MV-4-11 (cell line): ENCODE measurements around the gene NAV2.

Experiments used
- DNase-seq: peaks from one replicate; lab custom pipeline; 2025; lab: John Stamatoyannopoulos, UW

NAV2 gene

DNA sequence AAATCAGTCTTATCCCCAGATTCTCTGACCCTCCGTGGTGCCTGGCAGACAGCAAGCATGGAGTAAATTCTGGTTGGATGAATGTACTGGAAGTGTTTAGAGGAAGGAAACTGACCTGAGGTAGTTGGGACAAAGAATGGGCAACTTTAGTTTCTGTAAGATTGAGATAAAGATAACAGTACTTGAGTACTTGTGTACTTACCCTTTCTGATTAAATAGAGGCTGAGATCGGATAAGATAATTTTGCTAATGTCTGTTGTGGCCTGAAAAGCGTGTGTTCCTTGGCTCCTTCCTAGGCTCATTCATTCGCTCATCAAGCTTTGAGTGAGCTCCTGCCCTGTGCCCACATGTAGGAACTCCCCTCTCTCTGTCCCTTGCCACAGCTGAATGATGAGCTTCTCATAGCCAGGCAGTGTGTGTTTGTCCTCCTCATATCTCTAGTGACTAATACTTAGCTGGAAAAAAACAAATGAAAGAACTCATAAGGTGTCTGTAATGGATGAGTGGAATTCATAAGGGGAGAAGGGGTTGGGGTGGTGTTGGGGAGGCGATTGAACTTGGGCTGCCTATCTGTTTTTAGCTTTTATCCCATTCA is 329.5 kb downstream of the NAV2 start:
- DNase-seq = no peak

GRCh38 chr11:20042811-20043341 is 330.2 kb downstream of the NAV2 start:
- DNase-seq = no peak

- DNase-seq = no peak
Observed at GRCh38 chr11:20043992-20044391, 331.4 kb downstream of the NAV2 start.

DNA sequence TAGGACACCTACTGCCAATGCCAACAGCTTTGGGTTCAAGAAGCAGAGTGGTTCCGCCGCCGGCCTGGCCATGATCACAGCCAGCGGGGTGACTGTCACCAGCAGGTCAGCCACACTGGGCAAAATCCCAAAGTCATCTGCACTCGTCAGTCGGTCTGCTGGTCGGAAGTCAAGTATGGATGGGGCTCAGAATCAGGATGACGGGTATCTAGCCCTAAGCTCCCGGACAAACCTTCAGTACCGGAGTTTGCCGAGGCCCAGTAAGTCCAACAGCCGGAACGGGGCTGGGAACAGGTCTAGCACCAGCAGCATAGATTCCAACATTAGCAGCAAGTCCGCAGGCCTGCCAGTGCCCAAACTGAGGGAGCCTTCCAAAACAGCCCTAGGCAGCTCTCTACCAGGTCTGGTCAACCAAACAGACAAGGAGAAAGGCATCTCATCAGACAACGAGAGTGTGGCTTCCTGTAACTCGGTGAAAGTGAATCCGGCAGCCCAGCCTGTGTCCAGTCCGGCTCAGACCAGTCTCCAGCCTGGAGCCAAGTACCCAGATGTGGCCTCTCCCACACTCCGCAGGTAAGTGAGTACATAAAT is 332.6 kb downstream of the NAV2 start:
- no peak for DNase-seq

GRCh38 chr11:20046416-20046815 is 333.8 kb downstream of the NAV2 start:
- DNase-seq = peak; percentile 77

- DNase-seq = no peak
Observed at GRCh38 chr11:20047006-20047768, 334.6 kb downstream of the NAV2 start.

DNA sequence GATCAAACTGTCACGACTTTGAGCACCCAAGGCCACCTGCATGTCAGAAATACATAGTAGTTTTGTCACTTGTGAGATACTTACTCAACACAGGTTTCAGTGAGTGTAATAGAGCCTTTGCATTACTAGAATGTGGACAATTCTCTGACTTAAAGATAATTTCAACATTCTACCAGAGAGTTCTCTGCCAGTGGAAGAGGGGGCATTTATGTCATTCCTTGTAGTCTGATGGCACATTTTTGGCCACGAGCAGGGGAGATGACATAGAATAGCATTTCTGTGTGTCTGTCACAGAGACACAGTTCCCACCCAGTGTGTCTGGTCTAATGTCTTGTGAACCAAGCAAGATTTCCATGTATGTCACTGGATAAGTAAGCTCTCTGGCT is 335.1 kb downstream of the NAV2 start:
- DNase-seq = no peak

DNA sequence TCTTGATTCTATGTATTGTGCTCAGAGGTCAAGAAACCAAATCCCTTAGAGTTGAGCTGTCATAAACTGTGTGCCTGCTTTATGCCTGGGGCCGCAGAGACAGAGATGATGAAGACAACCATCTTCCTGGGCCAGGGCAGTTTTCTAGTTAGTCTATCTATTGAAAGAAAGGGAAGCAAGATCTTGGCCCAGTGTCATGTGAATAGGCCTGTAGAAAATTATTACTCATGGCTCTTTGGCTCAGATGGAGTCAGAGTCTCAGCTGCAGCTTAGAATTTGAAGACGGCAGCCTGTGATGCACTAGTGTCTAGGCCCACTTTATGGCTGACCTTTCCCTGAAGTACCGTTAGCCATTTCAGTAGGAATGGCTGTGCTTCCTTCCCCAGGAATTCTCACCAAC is 335.6 kb downstream of the NAV2 start:
- no peak for DNase-seq

DNA sequence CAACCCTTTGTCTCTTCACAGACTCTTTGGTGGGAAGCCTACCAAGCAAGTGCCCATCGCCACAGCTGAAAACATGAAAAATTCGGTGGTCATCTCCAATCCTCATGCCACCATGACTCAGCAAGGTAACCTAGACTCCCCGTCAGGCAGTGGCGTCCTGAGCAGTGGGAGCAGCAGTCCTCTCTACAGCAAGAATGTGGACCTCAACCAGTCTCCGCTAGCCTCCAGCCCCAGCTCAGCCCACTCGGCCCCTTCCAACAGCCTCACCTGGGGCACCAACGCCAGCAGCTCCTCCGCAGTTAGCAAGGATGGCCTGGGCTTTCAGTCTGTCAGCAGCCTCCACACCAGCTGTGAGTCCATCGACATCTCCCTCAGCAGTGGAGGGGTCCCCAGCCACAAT is 336.1 kb downstream of the NAV2 start:
- DNase-seq = no peak

DNA sequence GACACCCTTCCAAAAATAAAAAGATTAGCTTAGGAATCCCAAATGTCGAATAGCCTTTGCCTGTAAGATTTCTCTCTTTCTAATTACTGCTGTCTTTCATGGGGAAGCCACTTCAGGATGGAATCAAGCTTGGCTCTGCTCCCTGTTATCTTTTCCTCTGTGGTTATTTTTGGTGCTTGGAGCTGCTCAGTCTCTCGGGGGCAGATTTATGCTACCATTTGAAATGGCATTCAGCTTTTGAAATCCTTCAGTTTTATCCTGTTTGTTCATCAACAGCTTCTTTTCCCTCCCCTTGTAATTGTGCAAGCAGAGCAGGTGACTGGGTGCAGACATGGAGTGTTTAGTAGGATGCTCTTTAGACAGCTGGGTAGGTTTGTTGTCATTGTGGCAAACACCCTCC is 336.6 kb downstream of the NAV2 start:
- no peak for DNase-seq

DNA sequence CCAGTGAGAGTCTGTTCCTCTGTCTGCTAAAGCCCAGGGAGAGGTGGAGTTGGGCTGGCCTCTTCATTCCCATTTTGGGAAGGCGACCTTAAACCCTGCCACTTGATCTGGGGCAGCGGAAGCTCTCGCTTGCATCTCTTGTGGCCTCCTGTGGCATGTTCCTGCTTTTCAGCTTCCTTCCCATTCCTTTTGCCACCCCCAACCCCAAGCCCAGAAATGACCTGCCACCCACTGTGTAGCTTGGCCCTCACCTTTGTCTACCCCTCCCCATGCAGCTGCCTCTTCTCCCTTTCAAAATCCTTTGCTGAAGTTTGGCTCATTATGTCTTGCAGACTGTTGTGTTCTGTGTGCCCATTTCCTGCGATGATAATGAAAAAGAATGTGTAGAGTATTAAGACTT is 337.4 kb downstream of the NAV2 start:
- no peak for DNase-seq

GRCh38 chr11:20050551-20051333 is 338.1 kb downstream of the NAV2 start:
- DNase-seq = no peak

- DNase-seq = no peak
Observed at GRCh38 chr11:20051469-20052399, 339.1 kb downstream of the NAV2 start.

DNA sequence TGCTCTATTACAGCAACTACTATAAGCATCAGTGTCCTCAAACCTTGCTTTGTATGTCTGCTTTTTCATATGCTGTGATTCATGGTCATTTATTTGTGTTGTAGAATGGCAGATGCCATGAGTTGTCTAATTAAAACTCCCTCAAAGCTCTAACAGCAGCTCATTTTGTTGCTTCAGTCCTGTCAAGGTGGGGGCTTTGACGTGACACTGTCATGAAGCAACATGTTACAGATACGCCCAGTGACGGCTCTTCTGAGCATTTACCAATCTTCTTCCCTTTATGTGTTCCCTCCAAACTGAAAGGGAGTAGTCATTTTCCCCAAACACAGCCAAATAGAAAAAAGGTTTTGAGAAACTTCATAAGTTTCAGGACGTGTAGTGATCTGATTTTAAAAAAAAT is 340.9 kb downstream of the NAV2 start:
- no peak for DNase-seq

GRCh38 chr11:20054584-20054983 is 341.9 kb downstream of the NAV2 start:
- no peak for DNase-seq

DNA sequence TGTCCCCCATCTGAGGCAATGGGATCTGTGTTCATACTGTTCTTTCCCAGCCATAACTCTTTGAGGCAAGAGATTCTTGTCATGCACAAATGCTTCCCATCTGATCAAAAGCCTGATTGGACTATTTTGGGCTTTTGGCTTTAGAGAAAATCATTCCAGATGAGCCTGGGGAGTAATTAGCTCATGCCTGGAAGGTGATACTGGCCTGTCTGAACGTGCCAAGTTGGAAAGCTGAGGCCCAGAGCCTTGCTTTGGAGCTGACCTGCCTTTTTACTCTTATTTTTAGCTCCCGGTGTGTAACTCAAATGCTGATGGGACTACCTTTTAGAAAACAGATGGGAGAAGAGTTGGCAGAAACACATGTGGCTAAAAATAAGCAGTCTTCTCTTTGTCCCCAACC is 342.7 kb downstream of the NAV2 start:
- no peak for DNase-seq

- no peak for DNase-seq
Observed at GRCh38 chr11:20056109-20056949, 343.7 kb downstream of the NAV2 start.

- DNase-seq = no peak
Observed at GRCh38 chr11:20056950-20057943, 344.6 kb downstream of the NAV2 start.

GRCh38 chr11:20058749-20059458 is 346.3 kb downstream of the NAV2 start:
- DNase-seq = no peak
